HepG2 (cell line): Measurements from ENCODE around the gene ARID5B.

ENCODE experiments used
- PAX8 ChIP-seq: sonication (generic); formaldehyde crosslinking; IDR thresholded peaks from 2 replicates; pipeline ENCODE4 v1.8.0; 2022; ENCODE audit warnings: mild to moderate bottlenecking, missing genetic modification reagents, borderline replicate concordance
- RFX5 ChIP-seq: IDR thresholded peaks from 2 replicates; pipeline ENCODE4 v1.6.1; 2011; ENCODE audit warnings: low read depth, low read length, improper control_type of control experiment
- SMC3 ChIP-seq: IDR thresholded peaks from 2 replicates; pipeline ENCODE4 v1.6.1; 2011; ENCODE audit warnings: low read length, improper control_type of control experiment
- SP2 ChIP-seq: sonication (generic); formaldehyde crosslinking; IDR thresholded peaks from 2 replicates; pipeline ENCODE4 v1.5.1; 2020; ENCODE audit warnings: mild to moderate bottlenecking, missing genetic modification reagents
- TAF1 ChIP-seq: sonication (generic); formaldehyde crosslinking; IDR thresholded peaks from 2 replicates; pipeline ENCODE4 v1.4.0; 2020; ENCODE audit warnings: missing genetic modification reagents
- ZKSCAN1 ChIP-seq: fragments of 150-350 bp; IDR thresholded peaks from 2 replicates; pipeline ENCODE4 v1.6.1; 2014; ENCODE audit warnings: low read length
- ZNF614 ChIP-seq: IDR thresholded peaks from 2 replicates; pipeline ENCODE4 v1.6.1; 2018; ENCODE audit warnings: missing biosample characterization, missing genetic modification reagents, inconsistent platforms, borderline replicate concordance
- ZNF619 ChIP-seq: sonication (generic); formaldehyde crosslinking; IDR thresholded peaks from 2 replicates; pipeline ENCODE4 v1.4.0; 2020; ENCODE audit warnings: mild to moderate bottlenecking, missing genetic modification reagents
- TF ChIP-seq, protein P1 (sequence below): sonication (generic); formaldehyde crosslinking; IDR thresholded peaks from 2 replicates; pipeline ENCODE4 v1.4.0; 2020; ENCODE audit warnings: missing genetic modification reagents
- TF ChIP-seq, protein P2 (sequence below): IDR thresholded peaks from 2 replicates; pipeline ENCODE4 v1.6.1; 2012; ENCODE audit warnings: inconsistent platforms
- TF ChIP-seq, protein P3 (sequence below): sonication (generic); formaldehyde crosslinking; IDR thresholded peaks from 2 replicates; pipeline ENCODE4 v1.8.1; 2023; ENCODE audit warnings: missing genetic modification reagents, inconsistent platforms, borderline replicate concordance

DNA sequence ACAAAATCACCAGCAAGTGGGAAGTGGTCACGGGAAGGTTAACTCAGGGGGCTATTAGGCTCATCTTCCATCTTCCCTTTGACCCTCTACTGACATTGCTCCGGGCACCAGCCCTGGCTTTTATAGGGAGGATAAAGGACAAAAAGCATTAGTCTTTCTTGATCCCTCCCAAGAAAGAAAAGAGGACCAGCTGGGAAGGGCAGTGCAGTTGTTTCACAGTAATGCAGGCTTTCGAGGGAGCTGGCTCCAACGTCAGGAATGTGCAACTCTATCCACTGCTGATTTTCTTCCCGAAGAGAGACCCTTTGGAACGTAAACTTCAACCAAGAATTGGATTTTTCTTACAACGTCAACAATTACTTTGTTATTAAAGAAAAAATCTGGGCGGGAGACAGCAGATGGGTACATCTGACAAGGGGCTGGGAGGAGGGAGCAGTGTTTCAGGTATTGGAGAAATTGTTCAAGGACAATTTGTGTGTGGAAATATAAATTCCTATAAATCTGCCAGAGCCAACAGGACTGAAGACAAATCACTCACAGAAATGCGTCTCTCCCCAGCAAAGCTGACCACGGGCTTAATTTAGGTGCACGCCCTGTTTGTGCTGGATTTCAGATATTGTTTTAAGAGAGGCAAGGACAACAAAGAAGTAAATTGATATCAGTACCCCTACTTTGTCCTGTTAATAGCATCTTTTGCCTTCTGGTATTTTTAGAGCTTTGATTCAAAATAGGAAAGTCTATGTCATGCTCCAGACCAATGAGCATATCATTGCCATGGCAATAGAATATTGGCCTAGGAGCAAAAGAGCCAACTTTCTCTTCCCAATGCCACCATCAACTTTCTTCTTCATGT, 23.4 kb upstream of the ARID5B start:
- TF ChIP-seq TAF1 (CRISPR knock-in tag) (no peak), RFX5 (no peak), SP2 (CRISPR knock-in tag) (no peak), SMC3 (no peak), ZNF619 (CRISPR knock-in tag) (no peak), ZKSCAN1 (no peak), PAX8 (no peak), ZNF614 (CRISPR knock-in tag) (no peak)
- TF ChIP-seq, protein P1, sequence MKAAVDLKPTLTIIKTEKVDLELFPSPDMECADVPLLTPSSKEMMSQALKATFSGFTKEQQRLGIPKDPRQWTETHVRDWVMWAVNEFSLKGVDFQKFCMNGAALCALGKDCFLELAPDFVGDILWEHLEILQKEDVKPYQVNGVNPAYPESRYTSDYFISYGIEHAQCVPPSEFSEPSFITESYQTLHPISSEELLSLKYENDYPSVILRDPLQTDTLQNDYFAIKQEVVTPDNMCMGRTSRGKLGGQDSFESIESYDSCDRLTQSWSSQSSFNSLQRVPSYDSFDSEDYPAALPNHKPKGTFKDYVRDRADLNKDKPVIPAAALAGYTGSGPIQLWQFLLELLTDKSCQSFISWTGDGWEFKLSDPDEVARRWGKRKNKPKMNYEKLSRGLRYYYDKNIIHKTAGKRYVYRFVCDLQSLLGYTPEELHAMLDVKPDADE (CRISPR knock-in tag), result no peak
- TF ChIP-seq, protein P2, sequence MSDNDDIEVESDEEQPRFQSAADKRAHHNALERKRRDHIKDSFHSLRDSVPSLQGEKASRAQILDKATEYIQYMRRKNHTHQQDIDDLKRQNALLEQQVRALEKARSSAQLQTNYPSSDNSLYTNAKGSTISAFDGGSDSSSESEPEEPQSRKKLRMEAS, result no peak
- TF ChIP-seq, protein P3, sequence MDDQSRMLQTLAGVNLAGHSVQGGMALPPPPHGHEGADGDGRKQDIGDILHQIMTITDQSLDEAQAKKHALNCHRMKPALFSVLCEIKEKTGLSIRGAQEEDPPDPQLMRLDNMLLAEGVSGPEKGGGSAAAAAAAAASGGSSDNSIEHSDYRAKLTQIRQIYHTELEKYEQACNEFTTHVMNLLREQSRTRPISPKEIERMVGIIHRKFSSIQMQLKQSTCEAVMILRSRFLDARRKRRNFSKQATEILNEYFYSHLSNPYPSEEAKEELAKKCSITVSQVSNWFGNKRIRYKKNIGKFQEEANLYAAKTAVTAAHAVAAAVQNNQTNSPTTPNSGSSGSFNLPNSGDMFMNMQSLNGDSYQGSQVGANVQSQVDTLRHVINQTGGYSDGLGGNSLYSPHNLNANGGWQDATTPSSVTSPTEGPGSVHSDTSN, result no peak
